HK-2 (cell line): Measurements from ENCODE around the gene TCEAL7.

Experiments used
- DNase-seq: peaks from one replicate; pipeline ENCODE4 v3.0.0-alpha.2; 2018; ENCODE audit not compliant: unreplicated experiment

Gene TCEAL7

DNA sequence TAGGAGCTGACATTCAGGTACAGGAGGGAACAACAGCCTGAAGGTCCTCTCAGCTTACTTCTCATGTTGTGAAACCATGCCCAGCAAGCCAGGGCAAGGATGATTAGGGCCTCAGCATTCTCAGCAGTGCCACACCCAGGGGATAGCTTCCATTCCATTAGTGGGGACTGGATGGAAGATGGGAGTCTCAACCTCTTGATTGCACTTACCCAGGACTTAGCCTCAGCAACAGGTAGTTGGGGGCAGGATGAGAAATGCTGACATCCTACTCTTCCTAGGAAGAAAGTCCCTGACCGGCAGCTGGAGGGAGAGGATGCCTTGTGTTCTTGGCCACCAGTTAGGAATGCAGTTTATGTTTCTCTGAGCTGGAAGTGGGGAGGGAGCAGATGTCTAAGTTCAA, 37.5 kb downstream of the TCEAL7 start:
- no peak for DNase-seq

GRCh38 chrX:103369479-103369878, 39.4 kb downstream of the TCEAL7 start:
- DNase-seq, result no peak

GRCh38 chrX:103372886-103373285, 42.8 kb downstream of the TCEAL7 start:
- DNase-seq, result no peak

- no peak for DNase-seq
These were observed 43.5 kb downstream of the TCEAL7 start for GRCh38 chrX:103373581-103373980.

DNA sequence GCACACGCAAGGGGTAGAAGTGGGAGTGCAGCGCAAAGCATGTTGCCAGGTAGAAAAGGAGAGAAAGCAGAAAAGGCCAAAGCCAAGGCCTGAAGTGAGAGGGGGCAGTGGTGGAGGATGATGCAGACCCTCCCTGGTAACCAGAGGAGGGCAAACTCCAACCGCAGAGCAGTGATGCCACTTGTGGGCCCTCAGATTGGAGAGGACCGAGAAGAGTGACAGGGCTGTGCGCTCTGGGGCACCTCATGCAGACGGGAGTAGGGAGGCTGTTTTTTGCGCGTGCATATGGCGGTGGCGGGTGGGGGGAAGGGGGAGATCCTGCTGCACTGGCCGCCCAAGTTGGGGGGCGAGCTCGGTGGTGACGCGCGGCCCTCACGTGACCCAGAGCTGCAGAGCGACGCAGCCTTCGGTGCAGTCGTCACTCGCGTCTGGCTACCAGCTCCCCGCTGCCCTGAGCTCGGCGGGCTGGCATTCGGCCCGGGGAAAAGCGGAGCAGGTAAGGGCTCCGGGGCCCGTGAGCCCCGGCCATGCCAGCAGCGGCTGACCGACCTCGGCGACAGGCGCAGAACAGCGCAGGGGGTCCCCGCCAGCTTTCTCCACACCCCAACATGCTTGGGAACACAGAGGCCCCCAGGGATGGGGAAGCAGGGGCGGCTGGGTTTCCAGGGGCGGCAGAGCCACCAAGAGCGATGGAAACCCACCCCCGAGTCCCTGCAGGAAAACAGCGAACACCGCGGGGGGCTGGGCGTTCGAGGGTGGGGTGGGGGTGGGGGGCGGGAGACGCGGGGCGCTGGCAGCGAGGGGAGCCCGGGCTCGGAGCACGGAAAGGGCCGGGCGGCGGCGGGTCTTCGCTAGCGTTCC, 46.3 kb downstream of the TCEAL7 start, which contains the start of gene BEX3:
BEX3 (plus strand) TSS at position 421 of the 861 bp plus-strand sequence. CDS start 984 bp downstream, outside the sequence.
- peak; percentile 47 for DNase-seq

DNA sequence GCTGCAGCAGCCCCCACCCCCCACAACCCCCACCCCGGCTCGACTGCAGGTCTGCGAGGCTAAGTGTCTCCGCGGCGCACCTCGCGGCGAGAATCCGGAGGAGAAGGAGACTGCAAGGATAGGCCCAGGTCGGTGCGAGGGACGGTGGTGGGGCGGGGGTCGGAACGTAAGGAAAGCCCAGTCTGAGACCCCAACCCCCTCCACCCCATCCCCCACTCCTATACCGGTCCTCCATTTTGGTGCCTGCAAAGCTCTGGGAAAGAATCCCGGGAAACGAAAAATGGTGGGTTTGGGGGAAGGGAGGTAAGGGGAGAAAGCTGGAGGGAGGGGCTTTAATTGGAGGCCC, 46.9 kb downstream of the TCEAL7 start:
- no peak for DNase-seq

GRCh38 chrX:103378990-103379389, 49.0 kb downstream of the TCEAL7 start:
- DNase-seq, result no peak
